ENCODE results near the gene DACH1. TPM values are rescaled to one million over a fixed set of nuclear protein-coding genes. Genes with fewer than 3 reads are reported as not detected.

The DACH1 gene
- total RNA-seq, 1 donor from 2014 or later = 1.6 TPM

DNA sequence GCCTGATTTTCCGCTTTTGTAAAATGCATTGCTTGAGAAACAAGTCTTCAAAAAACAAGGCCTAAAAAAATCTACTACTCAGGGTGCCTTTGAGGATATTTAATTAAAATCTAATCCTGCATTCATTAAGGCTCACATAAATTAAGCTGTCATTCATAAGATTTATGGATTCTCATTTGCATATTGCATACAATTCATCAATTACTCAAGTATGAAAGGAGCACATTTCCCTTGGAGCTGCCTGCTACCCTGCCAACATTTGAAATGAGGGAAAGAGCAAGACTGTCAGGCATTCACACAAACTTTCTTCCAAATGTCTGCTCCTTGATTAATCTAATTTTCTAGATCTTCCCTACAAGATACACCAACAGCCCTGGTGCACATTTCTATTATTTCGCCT, 140.0 kb downstream of the DACH1 start:
- TF ChIP-seq, protein P1, sequence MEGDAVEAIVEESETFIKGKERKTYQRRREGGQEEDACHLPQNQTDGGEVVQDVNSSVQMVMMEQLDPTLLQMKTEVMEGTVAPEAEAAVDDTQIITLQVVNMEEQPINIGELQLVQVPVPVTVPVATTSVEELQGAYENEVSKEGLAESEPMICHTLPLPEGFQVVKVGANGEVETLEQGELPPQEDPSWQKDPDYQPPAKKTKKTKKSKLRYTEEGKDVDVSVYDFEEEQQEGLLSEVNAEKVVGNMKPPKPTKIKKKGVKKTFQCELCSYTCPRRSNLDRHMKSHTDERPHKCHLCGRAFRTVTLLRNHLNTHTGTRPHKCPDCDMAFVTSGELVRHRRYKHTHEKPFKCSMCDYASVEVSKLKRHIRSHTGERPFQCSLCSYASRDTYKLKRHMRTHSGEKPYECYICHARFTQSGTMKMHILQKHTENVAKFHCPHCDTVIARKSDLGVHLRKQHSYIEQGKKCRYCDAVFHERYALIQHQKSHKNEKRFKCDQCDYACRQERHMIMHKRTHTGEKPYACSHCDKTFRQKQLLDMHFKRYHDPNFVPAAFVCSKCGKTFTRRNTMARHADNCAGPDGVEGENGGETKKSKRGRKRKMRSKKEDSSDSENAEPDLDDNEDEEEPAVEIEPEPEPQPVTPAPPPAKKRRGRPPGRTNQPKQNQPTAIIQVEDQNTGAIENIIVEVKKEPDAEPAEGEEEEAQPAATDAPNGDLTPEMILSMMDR (IDR thresholded peaks at IDR 0.05; ENCODE audit: insufficient read depth, low read depth, low read length) = no peak
- no peak for TF ChIP-seq EZH2 (IDR thresholded peaks at IDR 0.05; ENCODE audit: insufficient read depth, low read length)
- Histone ChIP-seq H3K4me3 (ENCODE audit: insufficient read depth, low read depth, low read length) (no peak overlapping the region), H3K27me3 (ENCODE audit: insufficient read depth, low read length) (no peaks in the 10 kb centered on the region), H3K9me3 (ENCODE audit: insufficient read depth, low read depth, low read length) (no peaks in the 10 kb centered on the region), H3K79me2 (ENCODE audit: insufficient read depth, low read length) (no peaks in the 10 kb centered on the region), H3K36me3 (ENCODE audit: insufficient read depth, low read length) (no peaks in the 10 kb centered on the region), H3K4me1 (ENCODE audit: insufficient read depth, low read length) (no peaks in the 10 kb centered on the region), H3K9ac (ENCODE audit: low read length) (no peak overlapping the region), H2AFZ (ENCODE audit: low read depth, low read length) (no peak overlapping the region), H3K4me2 (ENCODE audit: low read length) (no peak overlapping the region), H4K20me1 (ENCODE audit: insufficient read depth, low read length) (no peaks in the 10 kb centered on the region), H3K27ac (ENCODE audit: low read depth, low read length) (no peak overlapping the region)
- H3K4me1 Mint-ChIP-seq (ENCODE audit: low read depth, unreplicated experiment) = no peaks in the 10 kb centered on the region
- FAIRE-seq (no peak), DNase-seq (ENCODE audit: low read depth) (no peak)
- no peak overlapping the region for H3K27ac Mint-ChIP-seq (ENCODE audit: unreplicated experiment)
- H3K4me3 Mint-ChIP-seq (ENCODE audit: unreplicated experiment) = no peak overlapping the region
- H3K27me3 Mint-ChIP-seq (ENCODE audit: low read depth, unreplicated experiment) = no peaks in the 10 kb centered on the region
- H3K36me3 Mint-ChIP-seq (ENCODE audit: low read depth, unreplicated experiment) = no peaks in the 10 kb centered on the region
- H3K9me3 Mint-ChIP-seq (ENCODE audit: unreplicated experiment) = no peaks in the 10 kb centered on the region

DNA sequence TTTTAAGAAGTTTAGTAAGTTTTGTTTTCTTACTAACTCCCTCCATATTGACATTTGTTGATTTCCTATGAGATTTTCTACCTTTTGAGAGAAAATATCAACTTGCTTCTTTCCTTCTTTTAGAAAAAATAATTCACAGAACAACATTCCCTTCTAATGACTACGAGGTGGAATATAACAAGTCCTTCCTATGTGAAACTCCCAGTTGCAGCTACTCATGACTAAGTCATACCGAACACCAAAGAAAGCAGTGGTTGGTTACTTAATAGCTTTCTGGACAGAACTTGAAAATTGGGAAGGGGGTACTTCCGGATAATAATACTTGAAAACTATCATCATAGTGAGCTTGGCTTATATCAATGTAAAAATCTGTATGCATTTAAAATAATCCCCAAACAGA, 144.8 kb downstream of the DACH1 start:
- Histone ChIP-seq H3K27me3 (ENCODE audit: insufficient read depth, low read length) (no peaks in the 10 kb centered on the region), H3K9me3 (ENCODE audit: insufficient read depth, low read depth, low read length) (no peaks in the 10 kb centered on the region), H3K36me3 (ENCODE audit: insufficient read depth, low read length) (no peaks in the 10 kb centered on the region), H4K20me1 (ENCODE audit: insufficient read depth, low read length) (no peaks in the 10 kb centered on the region), H3K4me1 (ENCODE audit: insufficient read depth, low read length) (no peaks in the 10 kb centered on the region), H3K27ac (ENCODE audit: low read depth, low read length) (no peak overlapping the region), H2AFZ (ENCODE audit: low read depth, low read length) (no peak overlapping the region), H3K9ac (ENCODE audit: low read length) (no peak overlapping the region), H3K4me3 (ENCODE audit: insufficient read depth, low read depth, low read length) (no peak overlapping the region), H3K4me2 (ENCODE audit: low read length) (no peak overlapping the region), H3K79me2 (ENCODE audit: insufficient read depth, low read length) (no peaks in the 10 kb centered on the region)
- peak; percentile 22 for DNase-seq (ENCODE audit: low read depth)
- FAIRE-seq = no peak
- Mint-ChIP-seq H3K4me3 (ENCODE audit: unreplicated experiment) (no peak overlapping the region), H3K36me3 (ENCODE audit: low read depth, unreplicated experiment) (no peaks in the 10 kb centered on the region), H3K27me3 (ENCODE audit: low read depth, unreplicated experiment) (no peaks in the 10 kb centered on the region), H3K9me3 (ENCODE audit: unreplicated experiment) (no peaks in the 10 kb centered on the region), H3K27ac (ENCODE audit: unreplicated experiment) (no peak overlapping the region), H3K4me1 (ENCODE audit: low read depth, unreplicated experiment) (no peaks in the 10 kb centered on the region)
- no peak for TF ChIP-seq EZH2 (IDR thresholded peaks at IDR 0.05; ENCODE audit: insufficient read depth, low read length)
- TF ChIP-seq, protein P1 (IDR thresholded peaks at IDR 0.05; ENCODE audit: insufficient read depth, low read depth, low read length) = no peak

DNA sequence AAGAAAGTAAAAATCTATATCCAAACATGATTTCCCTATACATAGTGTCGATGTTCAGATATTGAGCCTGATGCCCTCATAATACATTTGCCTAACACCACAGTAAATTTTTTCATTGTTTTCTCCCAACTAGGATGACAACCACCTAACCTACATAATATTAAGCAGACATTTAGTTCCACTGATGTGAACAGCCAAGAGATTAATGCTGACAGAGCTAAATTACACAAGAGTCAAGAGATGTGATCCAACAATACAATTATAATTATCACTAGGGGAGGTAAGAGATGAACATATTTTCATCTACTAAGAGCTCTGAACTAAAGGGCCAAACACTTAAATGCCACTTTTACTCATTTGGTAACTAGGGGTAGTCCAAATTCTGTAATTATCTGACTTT, 145.9 kb downstream of the DACH1 start:
- no peak overlapping the region for H2AFZ ChIP-seq (ENCODE audit: low read depth, low read length)
- no peak overlapping the region for H3K27ac ChIP-seq (ENCODE audit: low read depth, low read length)
- no peak overlapping the region for H3K9ac ChIP-seq (ENCODE audit: low read length)
- no peaks in the 10 kb centered on the region for H3K27me3 Mint-ChIP-seq (ENCODE audit: low read depth, unreplicated experiment)
- no peak overlapping the region for H3K4me3 ChIP-seq (ENCODE audit: insufficient read depth, low read depth, low read length)
- H3K36me3 Mint-ChIP-seq (ENCODE audit: low read depth, unreplicated experiment) = no peaks in the 10 kb centered on the region
- no peaks in the 10 kb centered on the region for H4K20me1 ChIP-seq (ENCODE audit: insufficient read depth, low read length)
- no peaks in the 10 kb centered on the region for H3K9me3 ChIP-seq (ENCODE audit: insufficient read depth, low read depth, low read length)
- H3K4me2 ChIP-seq (ENCODE audit: low read length) = no peak overlapping the region
- H3K9me3 Mint-ChIP-seq (ENCODE audit: unreplicated experiment) = no peaks in the 10 kb centered on the region
- no peaks in the 10 kb centered on the region for H3K27me3 ChIP-seq (ENCODE audit: insufficient read depth, low read length)
- no peaks in the 10 kb centered on the region for H3K4me1 Mint-ChIP-seq (ENCODE audit: low read depth, unreplicated experiment)
- no peak overlapping the region for H3K27ac Mint-ChIP-seq (ENCODE audit: unreplicated experiment)
- DNase-seq (ENCODE audit: low read depth) = no peak
- H3K4me3 Mint-ChIP-seq (ENCODE audit: unreplicated experiment) = no peak overlapping the region
- H3K36me3 ChIP-seq (ENCODE audit: insufficient read depth, low read length) = no peaks in the 10 kb centered on the region
- H3K79me2 ChIP-seq (ENCODE audit: insufficient read depth, low read length) = no peaks in the 10 kb centered on the region
- H3K4me1 ChIP-seq (ENCODE audit: insufficient read depth, low read length) = no peaks in the 10 kb centered on the region
- FAIRE-seq = no peak
- TF ChIP-seq, protein P1 (IDR thresholded peaks at IDR 0.05; ENCODE audit: insufficient read depth, low read depth, low read length) = no peak
- no peak for TF ChIP-seq EZH2 (IDR thresholded peaks at IDR 0.05; ENCODE audit: insufficient read depth, low read length)
